ENCODE measurements around the gene FCER1G. TPM values are rescaled to one million over a fixed set of nuclear protein-coding genes. Genes with fewer than 3 reads are reported as not detected.

FCER1G gene
- total and polyA plus RNA-seq, 2 of the 8 experiments (the other 6 are each of a cell fraction or from before 2014, with no cell fraction given): 1.6 TPM; not detected in 1

- TF ChIP-seq, protein P1, sequence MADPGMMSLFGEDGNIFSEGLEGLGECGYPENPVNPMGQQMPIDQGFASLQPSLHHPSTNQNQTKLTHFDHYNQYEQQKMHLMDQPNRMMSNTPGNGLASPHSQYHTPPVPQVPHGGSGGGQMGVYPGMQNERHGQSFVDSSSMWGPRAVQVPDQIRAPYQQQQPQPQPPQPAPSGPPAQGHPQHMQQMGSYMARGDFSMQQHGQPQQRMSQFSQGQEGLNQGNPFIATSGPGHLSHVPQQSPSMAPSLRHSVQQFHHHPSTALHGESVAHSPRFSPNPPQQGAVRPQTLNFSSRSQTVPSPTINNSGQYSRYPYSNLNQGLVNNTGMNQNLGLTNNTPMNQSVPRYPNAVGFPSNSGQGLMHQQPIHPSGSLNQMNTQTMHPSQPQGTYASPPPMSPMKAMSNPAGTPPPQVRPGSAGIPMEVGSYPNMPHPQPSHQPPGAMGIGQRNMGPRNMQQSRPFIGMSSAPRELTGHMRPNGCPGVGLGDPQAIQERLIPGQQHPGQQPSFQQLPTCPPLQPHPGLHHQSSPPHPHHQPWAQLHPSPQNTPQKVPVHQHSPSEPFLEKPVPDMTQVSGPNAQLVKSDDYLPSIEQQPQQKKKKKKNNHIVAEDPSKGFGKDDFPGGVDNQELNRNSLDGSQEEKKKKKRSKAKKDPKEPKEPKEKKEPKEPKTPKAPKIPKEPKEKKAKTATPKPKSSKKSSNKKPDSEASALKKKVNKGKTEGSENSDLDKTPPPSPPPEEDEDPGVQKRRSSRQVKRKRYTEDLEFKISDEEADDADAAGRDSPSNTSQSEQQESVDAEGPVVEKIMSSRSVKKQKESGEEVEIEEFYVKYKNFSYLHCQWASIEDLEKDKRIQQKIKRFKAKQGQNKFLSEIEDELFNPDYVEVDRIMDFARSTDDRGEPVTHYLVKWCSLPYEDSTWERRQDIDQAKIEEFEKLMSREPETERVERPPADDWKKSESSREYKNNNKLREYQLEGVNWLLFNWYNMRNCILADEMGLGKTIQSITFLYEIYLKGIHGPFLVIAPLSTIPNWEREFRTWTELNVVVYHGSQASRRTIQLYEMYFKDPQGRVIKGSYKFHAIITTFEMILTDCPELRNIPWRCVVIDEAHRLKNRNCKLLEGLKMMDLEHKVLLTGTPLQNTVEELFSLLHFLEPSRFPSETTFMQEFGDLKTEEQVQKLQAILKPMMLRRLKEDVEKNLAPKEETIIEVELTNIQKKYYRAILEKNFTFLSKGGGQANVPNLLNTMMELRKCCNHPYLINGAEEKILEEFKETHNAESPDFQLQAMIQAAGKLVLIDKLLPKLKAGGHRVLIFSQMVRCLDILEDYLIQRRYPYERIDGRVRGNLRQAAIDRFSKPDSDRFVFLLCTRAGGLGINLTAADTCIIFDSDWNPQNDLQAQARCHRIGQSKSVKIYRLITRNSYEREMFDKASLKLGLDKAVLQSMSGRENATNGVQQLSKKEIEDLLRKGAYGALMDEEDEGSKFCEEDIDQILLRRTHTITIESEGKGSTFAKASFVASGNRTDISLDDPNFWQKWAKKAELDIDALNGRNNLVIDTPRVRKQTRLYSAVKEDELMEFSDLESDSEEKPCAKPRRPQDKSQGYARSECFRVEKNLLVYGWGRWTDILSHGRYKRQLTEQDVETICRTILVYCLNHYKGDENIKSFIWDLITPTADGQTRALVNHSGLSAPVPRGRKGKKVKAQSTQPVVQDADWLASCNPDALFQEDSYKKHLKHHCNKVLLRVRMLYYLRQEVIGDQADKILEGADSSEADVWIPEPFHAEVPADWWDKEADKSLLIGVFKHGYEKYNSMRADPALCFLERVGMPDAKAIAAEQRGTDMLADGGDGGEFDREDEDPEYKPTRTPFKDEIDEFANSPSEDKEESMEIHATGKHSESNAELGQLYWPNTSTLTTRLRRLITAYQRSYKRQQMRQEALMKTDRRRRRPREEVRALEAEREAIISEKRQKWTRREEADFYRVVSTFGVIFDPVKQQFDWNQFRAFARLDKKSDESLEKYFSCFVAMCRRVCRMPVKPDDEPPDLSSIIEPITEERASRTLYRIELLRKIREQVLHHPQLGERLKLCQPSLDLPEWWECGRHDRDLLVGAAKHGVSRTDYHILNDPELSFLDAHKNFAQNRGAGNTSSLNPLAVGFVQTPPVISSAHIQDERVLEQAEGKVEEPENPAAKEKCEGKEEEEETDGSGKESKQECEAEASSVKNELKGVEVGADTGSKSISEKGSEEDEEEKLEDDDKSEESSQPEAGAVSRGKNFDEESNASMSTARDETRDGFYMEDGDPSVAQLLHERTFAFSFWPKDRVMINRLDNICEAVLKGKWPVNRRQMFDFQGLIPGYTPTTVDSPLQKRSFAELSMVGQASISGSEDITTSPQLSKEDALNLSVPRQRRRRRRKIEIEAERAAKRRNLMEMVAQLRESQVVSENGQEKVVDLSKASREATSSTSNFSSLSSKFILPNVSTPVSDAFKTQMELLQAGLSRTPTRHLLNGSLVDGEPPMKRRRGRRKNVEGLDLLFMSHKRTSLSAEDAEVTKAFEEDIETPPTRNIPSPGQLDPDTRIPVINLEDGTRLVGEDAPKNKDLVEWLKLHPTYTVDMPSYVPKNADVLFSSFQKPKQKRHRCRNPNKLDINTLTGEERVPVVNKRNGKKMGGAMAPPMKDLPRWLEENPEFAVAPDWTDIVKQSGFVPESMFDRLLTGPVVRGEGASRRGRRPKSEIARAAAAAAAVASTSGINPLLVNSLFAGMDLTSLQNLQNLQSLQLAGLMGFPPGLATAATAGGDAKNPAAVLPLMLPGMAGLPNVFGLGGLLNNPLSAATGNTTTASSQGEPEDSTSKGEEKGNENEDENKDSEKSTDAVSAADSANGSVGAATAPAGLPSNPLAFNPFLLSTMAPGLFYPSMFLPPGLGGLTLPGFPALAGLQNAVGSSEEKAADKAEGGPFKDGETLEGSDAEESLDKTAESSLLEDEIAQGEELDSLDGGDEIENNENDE (IDR thresholded peaks at IDR 0.05; ENCODE audit: insufficient replicate concordance, low read length): no peak
- no peak for TF ChIP-seq SP1 (IDR thresholded peaks at IDR 0.05; ENCODE audit: low read depth, low read length)
- no peak for TF ChIP-seq SRF (IDR thresholded peaks at IDR 0.05; ENCODE audit: low read depth, low read length)
- TF ChIP-seq RFX5 (IDR thresholded peaks at IDR 0.05; ENCODE audit: borderline replicate concordance, low read depth, low read length): no peak
- no peak for TF ChIP-seq PHF8 (conservative IDR thresholded peaks at IDR 0.05; ENCODE audit: low read depth, low read length)
- TF ChIP-seq NRF1 (IDR thresholded peaks at IDR 0.05; ENCODE audit: low read depth, low read length): no peak
- TF ChIP-seq JUND (IDR thresholded peaks at IDR 0.05; ENCODE audit: low read length): no peak
- no peak for TF ChIP-seq SUZ12 (IDR thresholded peaks at IDR 0.05; ENCODE audit: low read length)
- TF ChIP-seq BACH1 (IDR thresholded peaks at IDR 0.05; ENCODE audit: low read length): no peak
- TF ChIP-seq BCL11A (IDR thresholded peaks at IDR 0.05; ENCODE audit: low read depth in 2 of 2, low read length in 2 of 2): no peak
- TF ChIP-seq NANOG (IDR thresholded peaks at IDR 0.05; ENCODE audit: insufficient read depth, low read depth, low read length, poor library complexity, severe bottlenecking): no peak
Observed at GRCh38 chr1:161216945-161217712, 2.0 kb downstream of the FCER1G start (continued).
